Lower lobe of right lung (tissue), 2 donors: Measurements from ENCODE around the gene ATP8B1. TPM values are rescaled to one million over a fixed set of nuclear protein-coding genes. Genes with fewer than 3 reads are reported as not detected.

Source experiments
- ATAC-seq, 2 donors: fragments of 200-7000 bp; cut with Tn5 transposase; one replicate each; pipeline ENCODE4 v1.9.1; 2020 to 2022; ENCODE audit warnings: mild to moderate bottlenecking in 2 of 2, moderate library complexity in 2 of 2
- DNase-seq: peaks from one replicate; pipeline ENCODE4 v3.0.0-alpha.2; 2020
- H3K27ac ChIP-seq: fragments of 200-600 bp; one replicate; pipeline ENCODE4 v1.8.0; 2022
- H3K27me3 ChIP-seq: fragments of 200-600 bp; one replicate; pipeline ENCODE4 v1.8.0; 2022; ENCODE audit warnings: low read depth
- H3K36me3 ChIP-seq: fragments of 200-600 bp; one replicate; pipeline ENCODE4 v1.8.0; 2022; ENCODE audit warnings: mild to moderate bottlenecking
- H3K4me1 ChIP-seq: fragments of 200-600 bp; one replicate; pipeline ENCODE4 v1.8.0; 2022
- H3K4me3 ChIP-seq: fragments of 200-600 bp; one replicate; pipeline ENCODE4 v1.8.0; 2022; ENCODE audit warnings: mild to moderate bottlenecking
- H3K9me3 ChIP-seq: fragments of 200-600 bp; one replicate; pipeline ENCODE4 v1.8.0; 2022
- intact Hi-C: fragments of 100-400 bp; cut with DNase I; formaldehyde crosslinking; loops from one replicate; pipeline ENCODE4 v1.11.0; 2022
- total RNA-seq: library from RNA; stranded (reverse); fragmentation: NEBNext Ultra II Directional; extraction: Animal tissue kit (Norgen Biotek cat#: 25700); gene quantifications from one replicate; pipeline ENCODE4 v1.2.1, GENCODE V29; 2021
- TF ChIP-seq, protein P1 (sequence below): fragments of 200-600 bp; IDR thresholded peaks from one replicate; pipeline ENCODE4 v1.8.0; 2022; ENCODE audit warnings: antibody characterized with exemption, mild to moderate bottlenecking
- donor health status: DM: no; HTN: yes; CAD: no; lungs with severe emphysema.

The ATP8B1 gene
- total RNA-seq, 1 donor from 2014 or later, result 27.2 TPM

DNA sequence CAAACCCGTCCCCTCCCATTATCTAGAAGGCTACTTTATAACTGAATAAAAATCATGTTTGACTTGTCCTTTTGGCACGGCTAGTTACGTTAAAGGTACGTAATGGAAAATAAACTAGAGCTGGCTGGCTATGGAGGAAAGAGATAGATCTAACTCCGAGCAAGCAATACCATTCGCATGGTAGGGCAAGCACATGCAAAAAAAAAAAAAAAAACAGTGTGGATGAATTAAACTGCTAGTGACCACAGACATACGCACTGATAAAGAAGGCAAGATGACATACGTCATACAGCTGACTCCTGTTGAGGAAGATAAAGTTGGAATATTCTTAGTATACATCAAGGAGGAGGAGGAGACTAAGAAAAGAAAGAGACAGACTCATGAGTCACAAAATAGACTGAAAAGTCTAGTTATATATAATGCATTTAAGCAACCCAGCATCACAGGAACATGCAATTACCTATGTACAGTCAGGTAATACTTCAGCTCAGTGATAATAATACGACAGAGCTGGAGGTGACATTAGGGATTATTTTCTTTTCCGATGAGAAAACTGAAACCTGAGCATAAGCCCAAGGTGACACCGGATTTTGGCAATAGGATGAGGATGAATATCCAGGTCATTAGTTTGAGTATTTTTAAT is 143.5 kb downstream of the ATP8B1 start:
- Histone ChIP-seq H3K27me3 (no peaks in the 10 kb centered on the region), H3K4me3 (no peak overlapping the region), H3K27ac (no peak overlapping the region), H3K4me1 (no peaks in the 10 kb centered on the region), H3K9me3 (peaks cover 14% of the 10 kb centered on the region), H3K36me3 (peaks cover 40% of the 10 kb centered on the region)
- DNase-seq (no peak), ATAC-seq (no peak)
- intact Hi-C loops, result no loop called here
- TF ChIP-seq, protein P1, sequence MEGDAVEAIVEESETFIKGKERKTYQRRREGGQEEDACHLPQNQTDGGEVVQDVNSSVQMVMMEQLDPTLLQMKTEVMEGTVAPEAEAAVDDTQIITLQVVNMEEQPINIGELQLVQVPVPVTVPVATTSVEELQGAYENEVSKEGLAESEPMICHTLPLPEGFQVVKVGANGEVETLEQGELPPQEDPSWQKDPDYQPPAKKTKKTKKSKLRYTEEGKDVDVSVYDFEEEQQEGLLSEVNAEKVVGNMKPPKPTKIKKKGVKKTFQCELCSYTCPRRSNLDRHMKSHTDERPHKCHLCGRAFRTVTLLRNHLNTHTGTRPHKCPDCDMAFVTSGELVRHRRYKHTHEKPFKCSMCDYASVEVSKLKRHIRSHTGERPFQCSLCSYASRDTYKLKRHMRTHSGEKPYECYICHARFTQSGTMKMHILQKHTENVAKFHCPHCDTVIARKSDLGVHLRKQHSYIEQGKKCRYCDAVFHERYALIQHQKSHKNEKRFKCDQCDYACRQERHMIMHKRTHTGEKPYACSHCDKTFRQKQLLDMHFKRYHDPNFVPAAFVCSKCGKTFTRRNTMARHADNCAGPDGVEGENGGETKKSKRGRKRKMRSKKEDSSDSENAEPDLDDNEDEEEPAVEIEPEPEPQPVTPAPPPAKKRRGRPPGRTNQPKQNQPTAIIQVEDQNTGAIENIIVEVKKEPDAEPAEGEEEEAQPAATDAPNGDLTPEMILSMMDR, result no peak

GRCh38 chr18:57657542-57657941 is 145.6 kb downstream of the ATP8B1 start:
- peaks cover 45% of the 10 kb centered on the region for H3K36me3 ChIP-seq

GRCh38 chr18:57655740-57656139 is 147.4 kb downstream of the ATP8B1 start:
- DNase-seq, result no peak
- H3K4me1 ChIP-seq, result no peaks in the 10 kb centered on the region
- TF ChIP-seq, protein P1, result no peak
- peaks cover 41% of the 10 kb centered on the region for H3K36me3 ChIP-seq
- no peak overlapping the region for H3K4me3 ChIP-seq
- intact Hi-C loops, result no loop called here
- H3K27ac ChIP-seq, result no peak overlapping the region
- peaks cover 14% of the 10 kb centered on the region for H3K9me3 ChIP-seq
- no peaks in the 10 kb centered on the region for H3K27me3 ChIP-seq
- no peak for ATAC-seq

More at GRCh38 chr18:57657542-57657941, 145.6 kb downstream of the ATP8B1 start:
- Histone ChIP-seq H3K27ac (no peak overlapping the region), H3K9me3 (peaks cover 14% of the 10 kb centered on the region), H3K4me3 (no peak overlapping the region), H3K27me3 (no peaks in the 10 kb centered on the region), H3K4me1 (no peaks in the 10 kb centered on the region)
- ATAC-seq, result no peak
- DNase-seq, result no peak
- TF ChIP-seq, protein P1, result no peak
- intact Hi-C loops, result no loop called here

GRCh38 chr18:57651914-57652313 is 151.2 kb downstream of the ATP8B1 start:
- Histone ChIP-seq H3K27me3 (no peaks in the 10 kb centered on the region), H3K9me3 (peaks cover 14% of the 10 kb centered on the region), H3K27ac (no peak overlapping the region), H3K4me3 (no peak overlapping the region), H3K36me3 (peaks cover 37% of the 10 kb centered on the region), H3K4me1 (no peaks in the 10 kb centered on the region)
- no peak for ATAC-seq
- intact Hi-C loops, result no loop called here
- no peak for DNase-seq
- TF ChIP-seq, protein P1, result no peak

DNA sequence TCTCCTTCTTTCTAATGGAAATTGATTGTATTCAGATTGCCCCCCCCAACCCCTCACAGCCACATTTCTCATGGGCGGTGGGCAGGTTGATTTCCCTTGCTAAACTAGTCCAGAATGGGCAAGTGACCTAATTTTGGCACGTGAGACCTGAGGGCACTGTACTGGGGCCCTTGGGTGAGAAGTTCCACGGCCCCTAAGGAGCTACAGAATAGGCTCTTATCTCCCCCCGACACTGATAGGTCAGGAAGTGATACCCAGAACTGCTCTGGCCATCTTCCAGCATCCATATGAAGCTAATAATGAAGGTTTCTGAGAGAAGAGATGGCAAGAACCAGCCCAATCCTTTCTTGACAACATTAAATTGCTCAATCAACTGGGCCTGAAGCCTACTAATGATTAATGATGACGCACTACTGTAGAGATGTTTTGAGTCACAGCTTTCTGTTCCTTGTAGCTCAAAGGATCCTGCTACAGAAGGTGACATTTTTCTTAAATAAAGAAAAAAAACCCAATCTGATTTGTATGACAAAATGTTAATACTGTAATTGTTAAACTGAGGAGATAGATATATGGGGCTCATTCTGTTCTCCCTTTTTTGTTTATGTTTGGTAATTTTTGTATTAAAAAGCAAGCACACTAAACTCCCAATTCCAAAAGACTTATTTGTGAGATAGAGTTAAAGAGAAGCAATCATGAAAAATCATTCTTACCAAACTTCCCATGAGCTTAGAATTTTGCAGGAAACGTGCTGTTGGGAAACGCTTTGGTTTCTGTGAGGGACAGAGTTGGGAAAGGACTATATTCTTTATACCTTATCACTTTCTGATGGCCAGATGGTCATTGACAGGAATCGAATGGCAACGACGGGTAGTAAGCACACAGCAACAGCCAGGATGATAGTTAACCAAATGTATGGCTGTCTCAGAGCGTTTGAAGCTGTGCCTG is 153.3 kb downstream of the ATP8B1 start:
- H3K36me3 ChIP-seq, result peaks cover 29% of the 10 kb centered on the region
- TF ChIP-seq, protein P1, result no peak
- ATAC-seq (peak; percentile 43 to 76), DNase-seq (no peak)
- no peak overlapping the region for H3K27ac ChIP-seq
- no peaks in the 10 kb centered on the region for H3K27me3 ChIP-seq
- no peaks in the 10 kb centered on the region for H3K4me1 ChIP-seq
- no peak overlapping the region for H3K4me3 ChIP-seq
- intact Hi-C loops, result no loop called here
- peaks cover under 1% of the 10 kb centered on the region for H3K9me3 ChIP-seq
